ENCODE results near the gene CLDN5.

Gene CLDN5

DNA sequence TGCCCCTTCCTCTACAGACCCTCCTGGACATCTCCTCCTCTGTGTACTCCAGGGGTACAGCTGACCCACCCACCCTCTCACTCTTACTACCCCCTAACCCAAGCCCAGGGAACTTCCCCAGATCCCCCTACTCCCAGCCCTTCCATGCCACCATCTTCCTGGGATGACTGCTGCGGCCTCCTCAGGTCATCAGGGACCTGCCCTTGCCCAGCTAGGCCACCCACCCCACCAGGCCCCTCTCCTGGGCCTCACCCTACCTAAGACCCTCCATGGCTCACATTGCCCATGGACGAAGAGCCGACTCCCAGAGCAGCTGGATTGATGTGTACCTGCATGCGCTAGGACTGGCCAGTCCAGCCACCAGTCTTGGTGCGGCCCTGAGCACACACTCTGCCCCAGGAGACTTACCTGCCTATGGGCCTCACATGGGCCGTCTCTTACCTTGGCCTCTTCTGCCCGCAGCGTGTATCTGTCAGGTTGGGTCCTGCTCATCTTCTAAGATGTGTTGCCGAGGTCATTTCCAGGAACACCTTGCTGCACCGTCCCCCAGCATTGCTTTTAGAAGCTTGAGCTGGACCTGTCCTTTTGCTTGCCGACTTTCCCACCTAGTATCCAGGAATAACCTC lies 2.0 kb upstream of the CLDN5 start:
- DNase-seq (ENCODE audit: insufficient read length, low spot score) = no peak
- no peak for FAIRE-seq
- TF ChIP-seq POLR2A (IDR thresholded peaks at IDR 0.05; ENCODE audit: low read depth, low read length) (no peak), POU2F2 (IDR thresholded peaks at IDR 0.05; ENCODE audit: low read depth, low read length) (no peak), SPI1 (IDR thresholded peaks at IDR 0.05; ENCODE audit: low read depth, low read length) (no peak), TAF1 (IDR thresholded peaks at IDR 0.05; ENCODE audit: low read depth, low read length) (no peak), PAX5 (IDR thresholded peaks at IDR 0.05; ENCODE audit: insufficient read depth, low read length, severe bottlenecking) (no peak), POLR2AphosphoS5 (IDR thresholded peaks at IDR 0.05; ENCODE audit: low read depth, low read length) (no peak)

DNA sequence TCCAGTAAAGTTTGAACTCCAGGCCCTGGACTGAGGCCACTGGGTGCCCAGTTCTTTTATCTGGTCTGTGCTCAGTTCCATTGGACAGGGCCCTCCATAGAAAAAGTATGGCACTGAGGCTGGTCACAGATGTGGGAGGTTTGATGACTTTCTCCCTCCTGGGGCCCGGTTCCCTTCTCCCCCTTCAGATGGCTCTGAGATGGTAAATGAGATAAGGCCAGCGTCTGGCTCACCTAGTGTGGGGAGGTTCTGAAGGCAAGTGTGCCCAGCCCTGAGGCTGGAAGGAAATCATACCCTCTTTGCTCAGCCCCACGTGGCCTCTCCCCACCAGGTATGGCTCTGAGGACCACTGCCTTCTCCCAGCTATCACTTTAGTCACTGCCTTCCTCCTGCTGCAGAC lies 1.5 kb upstream of the CLDN5 start:
- no peak for FAIRE-seq
- TF ChIP-seq POU2F2 (IDR thresholded peaks at IDR 0.05; ENCODE audit: low read depth, low read length) (no peak), POLR2AphosphoS5 (IDR thresholded peaks at IDR 0.05; ENCODE audit: low read depth, low read length) (no peak), TAF1 (IDR thresholded peaks at IDR 0.05; ENCODE audit: low read depth, low read length) (no peak), PAX5 (IDR thresholded peaks at IDR 0.05; ENCODE audit: insufficient read depth, low read length, severe bottlenecking) (no peak), POLR2A (IDR thresholded peaks at IDR 0.05; ENCODE audit: low read depth, low read length) (no peak), SPI1 (IDR thresholded peaks at IDR 0.05; ENCODE audit: low read depth, low read length) (no peak)
- DNase-seq (ENCODE audit: insufficient read length, low spot score) = no peak

DNA sequence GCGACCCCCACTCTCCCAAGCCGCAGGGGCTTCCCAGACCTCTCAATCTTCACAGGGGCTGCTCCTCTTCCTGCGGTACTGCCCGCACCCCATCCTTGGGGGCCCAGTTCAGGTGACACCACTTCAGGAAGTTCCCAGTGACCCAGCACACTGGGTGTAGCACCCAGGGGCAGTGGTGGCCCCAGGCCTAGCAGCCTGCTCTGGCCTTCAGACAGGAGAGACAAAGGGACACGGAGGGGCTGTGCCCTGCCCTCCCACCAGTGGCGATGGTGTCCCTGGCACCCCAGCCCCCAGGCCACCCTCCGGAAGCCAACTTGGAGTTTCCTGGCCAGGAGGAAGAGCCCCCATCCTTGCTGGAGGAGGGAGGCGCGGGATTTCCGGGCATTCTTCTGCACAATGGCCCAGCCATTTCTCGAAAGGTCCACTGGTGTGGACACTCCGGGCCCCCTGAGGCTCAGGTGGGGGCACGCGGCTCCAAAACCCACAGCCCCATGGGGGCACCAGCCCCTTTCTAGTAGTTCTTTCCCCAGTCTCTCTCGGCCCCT lies 978 bp upstream of the CLDN5 start:
- DNase-seq (ENCODE audit: insufficient read length, low spot score) (no peak), FAIRE-seq (no peak)
- TF ChIP-seq TAF1 (IDR thresholded peaks at IDR 0.05; ENCODE audit: low read depth, low read length) (no peak), PAX5 (IDR thresholded peaks at IDR 0.05; ENCODE audit: insufficient read depth, low read length, severe bottlenecking) (no peak), POLR2AphosphoS5 (IDR thresholded peaks at IDR 0.05; ENCODE audit: low read depth, low read length) (no peak), POLR2A (IDR thresholded peaks at IDR 0.05; ENCODE audit: low read depth, low read length) (no peak), POU2F2 (IDR thresholded peaks at IDR 0.05; ENCODE audit: low read depth, low read length) (no peak), SPI1 (IDR thresholded peaks at IDR 0.05; ENCODE audit: low read depth, low read length) (no peak)

DNA sequence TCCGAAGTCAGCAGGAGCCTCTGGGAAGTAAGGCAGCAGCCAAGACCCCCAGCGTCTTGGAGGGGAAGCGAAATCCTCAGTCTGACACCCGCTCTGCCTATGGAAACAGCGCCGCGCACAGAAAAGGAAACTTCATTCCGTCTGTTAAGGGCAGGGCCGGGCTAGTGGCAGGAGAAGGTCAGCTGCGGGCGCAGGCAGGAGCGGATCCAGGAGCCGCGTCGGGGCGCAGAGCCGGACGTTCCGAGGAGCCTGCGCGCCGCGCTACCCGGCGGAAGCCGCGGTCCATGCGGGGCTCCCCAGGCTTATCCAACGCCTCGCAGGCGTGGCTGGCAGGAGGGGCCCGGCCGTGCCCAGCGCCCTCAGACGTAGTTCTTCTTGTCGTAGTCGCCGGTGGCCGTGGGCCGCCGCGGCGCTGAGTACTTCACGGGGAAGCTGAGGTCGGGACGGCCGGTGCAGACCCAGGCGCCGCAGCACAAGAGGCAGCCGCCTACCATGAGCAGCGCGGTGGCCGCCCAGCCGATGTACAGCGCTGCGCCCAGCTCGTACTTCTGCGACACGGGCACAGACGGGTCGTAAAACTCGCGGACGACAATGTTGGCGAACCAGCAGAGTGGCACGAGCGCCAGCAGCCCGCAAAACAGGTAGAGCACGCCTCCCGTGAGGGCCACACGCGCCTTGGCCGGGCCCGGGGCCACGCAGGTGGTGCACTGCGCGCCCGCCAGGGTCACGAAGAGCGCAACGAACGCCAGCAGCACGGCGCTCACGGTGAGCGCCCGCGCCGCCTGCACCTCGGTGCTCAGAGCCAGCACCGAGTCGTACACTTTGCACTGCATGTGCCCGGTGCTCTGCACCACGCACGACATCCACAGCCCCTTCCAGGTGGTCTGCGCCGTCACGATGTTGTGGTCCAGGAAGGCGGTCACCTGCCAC lies 705 bp downstream of the CLDN5 start:
- FAIRE-seq (peak; percentile 55), DNase-seq (ENCODE audit: insufficient read length, low spot score) (no peak)
- no peak for TF ChIP-seq TAF1 (IDR thresholded peaks at IDR 0.05; ENCODE audit: low read depth, low read length)
- TF ChIP-seq PAX5 (IDR thresholded peaks at IDR 0.05; ENCODE audit: insufficient read depth, low read length, severe bottlenecking) = no peak
- no peak for TF ChIP-seq POLR2A (IDR thresholded peaks at IDR 0.05; ENCODE audit: low read depth, low read length)
- TF ChIP-seq SPI1 (IDR thresholded peaks at IDR 0.05; ENCODE audit: low read depth, low read length) = no peak
- TF ChIP-seq POU2F2 (IDR thresholded peaks at IDR 0.05; ENCODE audit: low read depth, low read length) = no peak
- TF ChIP-seq POLR2AphosphoS5 (IDR thresholded peaks at IDR 0.05; ENCODE audit: low read depth, low read length) = no peak

DNA sequence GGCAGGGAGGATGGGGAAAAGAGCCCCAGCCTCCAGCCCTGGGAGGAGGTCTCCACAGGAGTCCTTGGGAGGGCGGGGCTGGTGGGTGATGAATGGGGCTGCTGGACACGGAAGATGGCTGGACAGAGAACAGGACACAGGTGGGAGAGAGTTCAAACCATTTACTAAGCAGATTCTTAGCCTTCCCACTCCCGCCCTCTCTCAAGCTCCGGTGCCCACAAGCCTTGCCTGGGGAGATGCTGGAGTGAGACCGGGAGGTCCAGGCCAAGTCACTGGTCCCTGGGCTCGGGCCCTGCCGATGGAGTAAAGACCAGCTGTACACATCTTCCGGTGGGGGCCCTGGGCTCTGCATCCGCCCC lies 1.4 kb downstream of the CLDN5 start:
- DNase-seq (ENCODE audit: insufficient read length, low spot score) (no peak), FAIRE-seq (no peak)

DNA sequence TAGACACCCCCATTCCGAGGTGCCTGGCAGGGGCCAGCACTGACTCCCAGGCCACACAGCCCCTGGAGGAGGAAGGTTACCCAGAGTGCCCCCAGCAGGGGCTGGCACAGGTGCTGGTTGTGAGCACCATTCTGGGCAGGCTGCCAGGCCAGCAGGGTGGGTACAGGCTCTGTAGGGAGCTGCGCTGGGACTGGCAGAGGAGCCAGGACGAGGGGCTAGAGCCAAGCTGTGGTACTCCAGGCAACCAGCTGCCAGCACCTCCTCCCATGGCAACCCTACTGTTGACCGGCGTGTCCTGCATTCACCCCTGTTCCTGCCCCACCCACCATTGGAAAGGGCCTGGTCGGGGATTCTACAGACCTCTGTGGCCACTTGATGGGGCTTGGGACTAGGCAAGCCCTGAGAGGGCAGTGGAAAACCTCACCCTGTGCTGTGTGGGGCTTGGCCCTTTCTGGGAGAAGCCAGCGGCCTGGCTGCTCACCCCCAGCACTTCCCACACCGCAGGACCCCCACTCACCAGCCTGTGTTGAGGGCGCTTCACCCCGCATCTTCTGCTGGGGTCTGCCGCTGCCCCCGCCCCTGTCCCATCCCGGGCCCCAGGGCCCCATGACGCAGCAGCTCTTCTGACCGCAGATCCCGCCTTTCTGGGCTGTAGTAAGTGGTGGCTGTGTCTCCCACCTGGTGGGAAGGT lies 1.9 kb downstream of the CLDN5 start:
- FAIRE-seq (no peak), DNase-seq (ENCODE audit: insufficient read length, low spot score) (no peak)
- TF ChIP-seq POLR2A (IDR thresholded peaks at IDR 0.05; ENCODE audit: low read depth, low read length) (no peak), TAF1 (IDR thresholded peaks at IDR 0.05; ENCODE audit: low read depth, low read length) (no peak), PAX5 (IDR thresholded peaks at IDR 0.05; ENCODE audit: insufficient read depth, low read length, severe bottlenecking) (no peak), SPI1 (IDR thresholded peaks at IDR 0.05; ENCODE audit: low read depth, low read length) (no peak), POLR2AphosphoS5 (IDR thresholded peaks at IDR 0.05; ENCODE audit: low read depth, low read length) (no peak)

More for the DNA sequence above, 1.4 kb downstream of the CLDN5 start:
- no peak for TF ChIP-seq SPI1 (IDR thresholded peaks at IDR 0.05; ENCODE audit: low read depth, low read length)
- TF ChIP-seq PAX5 (IDR thresholded peaks at IDR 0.05; ENCODE audit: insufficient read depth, low read length, severe bottlenecking) = no peak
- no peak for TF ChIP-seq POLR2A (IDR thresholded peaks at IDR 0.05; ENCODE audit: low read depth, low read length)
- no peak for TF ChIP-seq POLR2AphosphoS5 (IDR thresholded peaks at IDR 0.05; ENCODE audit: low read depth, low read length)
- TF ChIP-seq POU2F2 (IDR thresholded peaks at IDR 0.05; ENCODE audit: low read depth, low read length) = no peak
- TF ChIP-seq TAF1 (IDR thresholded peaks at IDR 0.05; ENCODE audit: low read depth, low read length) = no peak

DNA sequence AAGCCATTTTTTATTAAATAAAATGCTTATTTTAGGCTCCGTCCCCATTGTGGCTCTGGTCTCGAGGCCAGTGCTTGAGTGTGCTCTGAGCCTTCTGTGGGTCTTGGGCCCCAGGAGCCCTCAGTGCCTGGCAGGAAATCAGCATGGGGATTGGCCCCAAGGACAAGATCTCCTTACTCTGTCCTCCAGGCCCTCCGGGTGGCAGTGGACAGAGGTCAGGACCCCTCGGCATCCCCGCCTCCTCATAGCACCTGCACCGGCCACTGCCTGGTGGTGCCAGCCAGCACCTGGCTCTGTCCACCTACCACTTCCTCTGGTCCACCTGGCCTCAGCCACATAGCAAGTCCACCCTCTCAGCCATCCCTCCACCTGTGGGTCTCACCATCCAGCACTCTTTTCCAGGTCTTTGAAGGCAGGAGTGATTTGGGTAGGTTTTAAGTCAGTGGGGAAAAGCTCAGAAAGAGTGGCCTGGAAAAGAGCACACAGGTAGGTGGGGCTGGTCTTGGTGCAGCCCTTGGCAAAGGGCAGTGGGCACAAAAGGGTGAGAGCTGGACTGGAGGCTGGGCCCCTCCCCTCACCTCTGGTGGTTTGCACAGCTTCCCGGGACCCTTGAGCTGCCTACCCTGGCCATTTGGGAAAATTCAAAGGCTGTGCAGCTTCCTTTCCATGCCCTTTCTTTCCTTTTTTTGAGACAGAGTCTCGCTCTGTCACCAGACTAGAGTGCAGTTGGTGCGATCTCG lies 3.5 kb downstream of the CLDN5 start:
- no peak for FAIRE-seq
- TF ChIP-seq POLR2A (IDR thresholded peaks at IDR 0.05; ENCODE audit: low read depth, low read length) = no peak
- TF ChIP-seq POU2F2 (IDR thresholded peaks at IDR 0.05; ENCODE audit: low read depth, low read length) = no peak
- no peak for TF ChIP-seq PAX5 (IDR thresholded peaks at IDR 0.05; ENCODE audit: insufficient read depth, low read length, severe bottlenecking)
- TF ChIP-seq TAF1 (IDR thresholded peaks at IDR 0.05; ENCODE audit: low read depth, low read length) = no peak
- TF ChIP-seq POLR2AphosphoS5 (IDR thresholded peaks at IDR 0.05; ENCODE audit: low read depth, low read length) = no peak
- TF ChIP-seq SPI1 (IDR thresholded peaks at IDR 0.05; ENCODE audit: low read depth, low read length) = no peak
- no peak for DNase-seq (ENCODE audit: insufficient read length, low spot score)

DNA sequence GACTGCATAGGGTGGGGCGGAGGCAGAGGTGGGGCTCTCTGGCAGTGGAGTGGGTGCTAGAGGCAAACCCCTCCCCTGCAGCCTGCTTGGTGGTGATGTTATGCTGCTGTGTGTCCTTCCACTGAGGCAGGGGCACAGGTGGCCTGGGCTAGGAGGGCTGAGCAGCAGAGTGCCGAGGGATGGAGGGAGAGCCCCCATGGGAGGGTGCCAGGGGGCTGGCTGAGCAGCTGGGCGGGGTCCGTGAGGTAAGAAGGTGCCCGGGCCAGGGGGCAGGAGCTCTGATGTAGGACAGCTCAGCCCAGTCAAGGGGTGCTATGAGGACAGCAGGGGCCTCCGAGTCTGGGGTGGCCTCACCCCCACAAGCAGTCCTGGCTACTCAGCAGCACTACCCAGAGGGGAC lies 4.2 kb downstream of the CLDN5 start:
- FAIRE-seq (no peak), DNase-seq (ENCODE audit: insufficient read length, low spot score) (no peak)
- no peak for TF ChIP-seq POLR2AphosphoS5 (IDR thresholded peaks at IDR 0.05; ENCODE audit: low read depth, low read length)
- no peak for TF ChIP-seq POLR2A (IDR thresholded peaks at IDR 0.05; ENCODE audit: low read depth, low read length)
- TF ChIP-seq TAF1 (IDR thresholded peaks at IDR 0.05; ENCODE audit: low read depth, low read length) = no peak
- no peak for TF ChIP-seq POU2F2 (IDR thresholded peaks at IDR 0.05; ENCODE audit: low read depth, low read length)
- no peak for TF ChIP-seq SPI1 (IDR thresholded peaks at IDR 0.05; ENCODE audit: low read depth, low read length)
- no peak for TF ChIP-seq PAX5 (IDR thresholded peaks at IDR 0.05; ENCODE audit: insufficient read depth, low read length, severe bottlenecking)
